NCI-H1048 (cell line): Measurements from ENCODE around the gene TNNT3.

ENCODE experiments used
- DNase-seq: peaks from one replicate; lab custom pipeline; 2025; lab: John Stamatoyannopoulos, UW

The TNNT3 gene

GRCh38 chr11:1959786-1960185, 40.3 kb downstream of the TNNT3 start:
- no peak for DNase-seq

GRCh38 chr11:1963864-1964263, 44.4 kb downstream of the TNNT3 start:
- DNase-seq, result no peak

DNA sequence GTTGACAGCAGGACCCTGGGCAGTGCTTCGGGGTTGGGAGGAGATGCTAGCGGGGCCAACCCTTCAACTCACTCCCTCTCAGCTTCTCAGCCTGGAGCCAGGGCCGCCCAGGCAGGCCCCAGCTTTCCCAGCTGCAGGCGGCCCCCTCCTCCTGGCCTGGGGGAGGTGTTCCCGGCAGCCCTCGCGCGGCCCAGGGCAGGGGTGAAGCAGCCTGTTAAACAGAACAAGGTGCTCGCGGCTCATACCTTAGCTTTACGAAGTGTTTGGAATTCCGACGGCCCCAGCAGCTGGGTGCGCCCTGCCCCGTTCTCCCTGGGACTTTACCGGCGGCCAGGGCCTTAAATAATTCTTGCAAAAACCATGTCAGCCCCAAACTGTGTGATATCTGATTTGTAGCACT, 44.8 kb downstream of the TNNT3 start:
- no peak for DNase-seq

- DNase-seq, result no peak
Measured at GRCh38 chr11:1964955-1965354, 45.5 kb downstream of the TNNT3 start.

- no peak for DNase-seq
Measured at GRCh38 chr11:1966531-1966930, 47.0 kb downstream of the TNNT3 start.

- no peak for DNase-seq
Measured at GRCh38 chr11:1967641-1968225, 48.2 kb downstream of the TNNT3 start.

- DNase-seq, result no peak
Measured at GRCh38 chr11:1968454-1969002, 49.0 kb downstream of the TNNT3 start.

- DNase-seq, result no peak
Measured at GRCh38 chr11:1969035-1969434, 49.5 kb downstream of the TNNT3 start.

DNA sequence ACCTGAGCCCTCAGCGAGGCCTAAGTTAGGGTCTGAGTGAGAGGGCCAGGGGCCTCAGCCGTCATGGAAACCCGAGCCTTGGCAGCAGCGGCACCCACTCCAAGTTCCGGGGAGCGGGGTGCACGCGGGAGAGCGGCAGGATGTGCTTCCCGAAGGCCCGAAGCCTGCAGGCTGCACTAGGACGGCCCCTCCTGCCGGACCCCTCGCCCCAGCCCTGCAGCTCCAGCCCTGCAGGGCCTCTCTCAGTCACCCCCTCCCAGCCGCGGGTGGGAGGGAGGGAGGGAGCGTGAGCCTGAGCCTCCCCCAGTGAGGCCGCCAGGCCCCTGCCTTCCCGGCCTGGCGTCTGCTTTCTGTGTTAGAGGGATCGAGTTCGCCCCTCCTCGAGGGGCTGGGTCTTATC, 50.3 kb downstream of the TNNT3 start:
- DNase-seq, result no peak

GRCh38 chr11:1970956-1971355, 51.5 kb downstream of the TNNT3 start:
- no peak for DNase-seq

- DNase-seq, result no peak
Measured at GRCh38 chr11:1975185-1975584, 55.7 kb downstream of the TNNT3 start.

DNA sequence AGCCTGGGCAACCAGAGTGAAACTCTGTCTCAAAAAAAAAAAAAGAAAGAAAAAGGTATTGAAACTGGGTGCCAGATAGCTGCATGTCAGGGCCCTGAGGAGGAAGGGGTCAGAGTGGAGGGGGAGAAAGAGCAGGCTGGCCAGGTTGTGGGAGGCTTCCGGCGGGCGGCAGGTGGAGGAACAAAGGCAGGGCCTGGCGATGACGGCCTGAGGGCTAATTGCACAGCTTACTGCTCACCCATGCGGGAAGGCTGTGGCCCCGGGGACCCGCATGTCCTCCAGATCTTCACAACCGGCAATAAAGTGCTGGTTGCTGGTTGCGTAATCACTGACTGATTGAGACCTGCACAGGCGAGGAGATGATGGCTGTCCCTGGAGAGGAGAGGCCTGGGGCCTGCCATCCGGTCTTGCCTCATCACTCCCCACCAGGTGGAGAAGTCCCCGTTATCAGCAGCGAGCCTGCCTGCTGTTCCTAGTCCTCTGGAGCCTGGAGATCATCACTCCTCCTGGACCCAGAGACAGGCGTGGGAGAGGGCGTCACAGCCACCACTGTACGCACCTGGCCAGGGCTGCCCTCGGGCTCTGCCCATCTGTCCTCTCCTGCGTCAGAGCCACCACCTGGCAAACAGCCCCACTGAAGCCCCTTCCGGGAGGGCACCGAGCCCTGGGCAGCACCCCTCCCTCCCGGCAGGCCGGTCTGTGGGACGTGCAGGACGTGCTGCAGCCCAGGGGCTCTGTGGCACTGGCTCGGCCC, 59.4 kb downstream of the TNNT3 start:
- DNase-seq, result no peak

- DNase-seq, result no peak
Measured at GRCh38 chr11:1979607-1980006, 60.1 kb downstream of the TNNT3 start.

GRCh38 chr11:1982873-1983600, 63.5 kb downstream of the TNNT3 start:
- no peak for DNase-seq

GRCh38 chr11:1983601-1983961, 64.1 kb downstream of the TNNT3 start:
- no peak for DNase-seq

DNA sequence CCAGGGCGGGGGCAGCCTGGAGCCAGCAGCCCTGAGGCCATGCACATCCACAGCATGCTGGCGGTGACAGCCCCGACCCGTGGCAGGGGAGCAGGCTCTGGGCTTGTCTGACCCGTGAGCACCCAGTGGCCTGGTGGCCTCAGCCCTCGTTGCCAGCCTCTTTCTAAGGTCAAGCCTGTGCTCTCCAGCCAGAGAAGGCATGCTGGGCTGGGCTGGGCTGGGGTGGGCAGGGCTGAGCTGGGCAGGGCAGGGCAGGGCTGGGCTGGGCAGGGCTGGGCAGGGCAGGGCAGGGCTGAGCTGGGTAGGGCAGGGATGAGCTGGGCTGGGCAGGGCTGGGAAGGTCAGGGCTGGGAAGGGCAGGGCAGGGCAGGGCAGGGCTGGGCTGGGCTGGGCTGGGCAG, 67.5 kb downstream of the TNNT3 start:
- no peak for DNase-seq

DNA sequence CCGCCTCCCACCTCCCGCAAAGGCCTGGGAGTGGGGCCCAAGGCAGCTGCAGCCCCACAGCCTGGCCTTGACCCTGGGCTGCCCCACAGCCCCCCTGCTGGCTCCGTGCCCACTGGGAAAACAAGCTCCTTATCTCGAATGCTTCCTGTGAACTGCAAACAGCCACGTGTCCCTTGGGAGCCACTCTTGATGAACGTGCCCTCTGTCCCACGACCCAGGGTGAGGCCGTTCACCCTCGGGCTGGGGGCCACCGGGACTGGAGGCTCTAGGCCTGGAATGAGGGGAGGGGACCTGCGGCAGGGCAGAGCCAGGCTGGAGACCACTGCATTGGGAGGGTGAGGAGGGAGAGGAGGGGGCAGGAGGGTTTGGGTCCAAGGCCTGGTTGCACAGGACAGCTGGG, 68.7 kb downstream of the TNNT3 start:
- DNase-seq, result no peak
